Measurements from ENCODE around the gene PDSS2. TPM values are rescaled to one million over a fixed set of nuclear protein-coding genes. Genes with fewer than 3 reads are reported as not detected.

PDSS2 gene, protein sequence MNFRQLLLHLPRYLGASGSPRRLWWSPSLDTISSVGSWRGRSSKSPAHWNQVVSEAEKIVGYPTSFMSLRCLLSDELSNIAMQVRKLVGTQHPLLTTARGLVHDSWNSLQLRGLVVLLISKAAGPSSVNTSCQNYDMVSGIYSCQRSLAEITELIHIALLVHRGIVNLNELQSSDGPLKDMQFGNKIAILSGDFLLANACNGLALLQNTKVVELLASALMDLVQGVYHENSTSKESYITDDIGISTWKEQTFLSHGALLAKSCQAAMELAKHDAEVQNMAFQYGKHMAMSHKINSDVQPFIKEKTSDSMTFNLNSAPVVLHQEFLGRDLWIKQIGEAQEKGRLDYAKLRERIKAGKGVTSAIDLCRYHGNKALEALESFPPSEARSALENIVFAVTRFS
- 7.8 TPM for polyA plus RNA-seq (2013, experiment 1 of 2)
- polyA plus RNA-seq (2013, experiment 2 of 2), result 7.1 TPM

DNA sequence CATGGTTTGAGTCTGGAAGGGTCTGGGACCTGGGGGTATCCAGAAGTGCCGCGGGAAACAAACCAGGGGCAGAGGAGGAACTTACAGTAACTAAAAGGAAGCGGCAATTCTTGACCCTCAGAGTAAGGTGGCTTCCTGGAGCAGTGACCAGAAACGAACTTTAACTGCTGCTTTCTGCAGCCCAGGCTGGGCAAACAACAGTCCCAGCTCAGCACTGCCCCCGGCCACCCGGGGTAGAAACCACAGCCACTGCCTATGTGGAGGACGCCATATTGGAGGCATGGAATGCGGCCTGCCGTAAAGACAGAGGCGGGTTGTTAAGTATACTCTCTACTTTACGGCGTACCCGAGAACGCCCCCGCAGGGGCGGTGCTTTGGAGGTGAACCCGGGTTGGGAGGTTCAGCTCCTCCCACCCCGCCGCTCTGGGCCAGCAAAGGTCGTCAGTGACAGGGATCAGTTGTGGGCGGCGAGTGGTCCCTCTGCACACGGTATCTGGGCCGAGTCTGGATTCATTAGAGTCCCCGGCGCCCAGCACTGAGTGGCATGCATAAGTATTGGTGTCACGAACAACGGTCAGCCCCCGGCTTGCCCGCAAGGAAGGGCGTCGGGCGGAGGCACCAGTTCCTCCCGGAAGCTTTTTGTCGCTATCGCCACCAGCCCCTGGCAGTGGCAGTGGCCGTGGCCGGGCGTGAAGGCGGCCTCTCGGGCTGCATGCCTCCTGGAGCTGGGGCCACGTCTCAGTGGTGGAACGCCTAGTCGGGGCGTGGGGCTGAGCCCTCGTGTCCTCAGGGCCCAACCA is at the start of gene PDSS2:
TSS of gene PDSS2 (minus strand) at position 282 of the 800 bp plus-strand sequence. CDS start at position 3, 279 bp downstream.
- DNase-seq (ENCODE audit: low spot score), result peak; percentile 94
- WGBS, 2 donors (ENCODE audit: extremely low coverage in 2 of 2, insufficient read length in 2 of 2, insufficient replicate concordance in 1 of 2), result no CpG with 5 or more reads among the region's 46 CpGs
- H4K8ac ChIP-seq (ENCODE audit: low read depth, low read length), result no peak within 1 kb of the TSS
- H3K4me2 ChIP-seq (ENCODE audit: insufficient read depth, low read length, poor library complexity, severe bottlenecking), result peak within 1 kb of the TSS; percentile 88
- H2BK120ac ChIP-seq (ENCODE audit: low read depth, low read length), result no peak within 1 kb of the TSS
- peak within 1 kb of the TSS; percentile 61 for H3K18ac ChIP-seq (ENCODE audit: low read length)
- no peak within 1 kb of the TSS for H4K91ac ChIP-seq (ENCODE audit: low read depth, low read length, poor library complexity)
- peaks cover 0 to 1% of the 10 kb centered on the region in 2 donors for H3K4me1 ChIP-seq (ENCODE audit: control insufficient read depth in 2 of 2, insufficient read depth in 1 of 2, low read depth in 1 of 2, low read length in 2 of 2)
- peak within 1 kb of the TSS; percentile 33 for H2BK15ac ChIP-seq (ENCODE audit: low read length)
- H2BK12ac ChIP-seq (ENCODE audit: low read length), result no peak within 1 kb of the TSS
- peak within 1 kb of the TSS; percentile 51 for H3K27ac ChIP-seq (replicated peaks; ENCODE audit: low read length)
- peak within 1 kb of the TSS; percentile 89 for H2AFZ ChIP-seq (ENCODE audit: low read length)
- peak within 1 kb of the TSS; percentile 87 for H3K9ac ChIP-seq (ENCODE audit: low read depth, low read length, poor library complexity)
- H3K23ac ChIP-seq (ENCODE audit: low read depth, low read length, poor library complexity), result peak within 1 kb of the TSS; percentile 40
- H3K4me3 ChIP-seq (ENCODE audit: low read length in 2 of 2), result peak within 1 kb of the TSS; percentile 74 to 96
- no peaks in the 10 kb centered on the region for H3K9me3 ChIP-seq (replicated peaks in 1 of 2; ENCODE audit: control insufficient read depth in 2 of 2, insufficient read depth in 1 of 2, low read depth in 1 of 2, low read length in 2 of 2)
- peaks cover 0 to 6% (median 0%) of the 10 kb centered on the region in 3 experiments for H3K27me3 ChIP-seq (ENCODE audit: control insufficient read depth in 3 of 3, insufficient read depth in 3 of 3, low read depth in 1 of 3, low read length in 3 of 3)
- H2BK5ac ChIP-seq (ENCODE audit: low read length), result no peak within 1 kb of the TSS
- H2AK5ac ChIP-seq (ENCODE audit: low read depth, low read length), result no peak within 1 kb of the TSS
- no peaks in the 10 kb centered on the region for H3K36me3 ChIP-seq (replicated peaks in 1 of 2; ENCODE audit: control insufficient read depth in 2 of 2, insufficient read depth in 2 of 2, low read length in 2 of 2)
- H3K79me1 ChIP-seq (ENCODE audit: low read depth, low read length), result no peaks in the 10 kb centered on the region
- no peak within 1 kb of the TSS for H3K4ac ChIP-seq (ENCODE audit: low read length)
- H3K14ac ChIP-seq (ENCODE audit: low read length), result peak within 1 kb of the TSS; percentile 58

- H2BK5ac ChIP-seq (ENCODE audit: low read length), result no peak overlapping the region
- no peak overlapping the region for H4K91ac ChIP-seq (ENCODE audit: low read depth, low read length, poor library complexity)
- no peak overlapping the region for H2BK120ac ChIP-seq (ENCODE audit: low read depth, low read length)
- no peak overlapping the region for H3K23ac ChIP-seq (ENCODE audit: low read depth, low read length, poor library complexity)
- no peak overlapping the region for H2BK15ac ChIP-seq (ENCODE audit: low read length)
- no CpG with 5 or more reads among the region's 1 CpG for WGBS, 2 donors (ENCODE audit: extremely low coverage in 2 of 2, insufficient read length in 2 of 2, insufficient replicate concordance in 1 of 2)
- H3K27ac ChIP-seq (replicated peaks; ENCODE audit: low read length), result no peak overlapping the region
- no peak overlapping the region for H3K4ac ChIP-seq (ENCODE audit: low read length)
- H3K18ac ChIP-seq (ENCODE audit: low read length), result no peak overlapping the region
- peaks cover 0 to 75% of the 10 kb centered on the region in 2 donors for H3K36me3 ChIP-seq (replicated peaks in 1 of 2; ENCODE audit: control insufficient read depth in 2 of 2, insufficient read depth in 2 of 2, low read length in 2 of 2)
- no peak overlapping the region for H3K4me2 ChIP-seq (ENCODE audit: insufficient read depth, low read length, poor library complexity, severe bottlenecking)
- H2BK12ac ChIP-seq (ENCODE audit: low read length), result no peak overlapping the region
- H3K9ac ChIP-seq (ENCODE audit: low read depth, low read length, poor library complexity), result no peak overlapping the region
- H2AFZ ChIP-seq (ENCODE audit: low read length), result no peak overlapping the region
- H3K79me1 ChIP-seq (ENCODE audit: low read depth, low read length), result no peaks in the 10 kb centered on the region
- H3K27me3 ChIP-seq (ENCODE audit: control insufficient read depth in 3 of 3, insufficient read depth in 3 of 3, low read depth in 1 of 3, low read length in 3 of 3), result no peaks in the 10 kb centered on the region
- H3K14ac ChIP-seq (ENCODE audit: low read length), result no peak overlapping the region
- H2AK5ac ChIP-seq (ENCODE audit: low read depth, low read length), result no peak overlapping the region
- no peak overlapping the region for H3K4me3 ChIP-seq (ENCODE audit: low read length in 2 of 2)
- peaks cover 0 to 4% of the 10 kb centered on the region in 2 donors for H3K9me3 ChIP-seq (replicated peaks in 1 of 2; ENCODE audit: control insufficient read depth in 2 of 2, insufficient read depth in 1 of 2, low read depth in 1 of 2, low read length in 2 of 2)
- H3K4me1 ChIP-seq (ENCODE audit: control insufficient read depth in 2 of 2, insufficient read depth in 1 of 2, low read depth in 1 of 2, low read length in 2 of 2), result peaks cover 3% of the 10 kb centered on the region in 2 donors
- H4K8ac ChIP-seq (ENCODE audit: low read depth, low read length), result no peak overlapping the region
- no peak for DNase-seq (ENCODE audit: low spot score)
Observed at GRCh38 chr6:107506145-107506544, 46.8 kb upstream of the PDSS2 start.

DNA sequence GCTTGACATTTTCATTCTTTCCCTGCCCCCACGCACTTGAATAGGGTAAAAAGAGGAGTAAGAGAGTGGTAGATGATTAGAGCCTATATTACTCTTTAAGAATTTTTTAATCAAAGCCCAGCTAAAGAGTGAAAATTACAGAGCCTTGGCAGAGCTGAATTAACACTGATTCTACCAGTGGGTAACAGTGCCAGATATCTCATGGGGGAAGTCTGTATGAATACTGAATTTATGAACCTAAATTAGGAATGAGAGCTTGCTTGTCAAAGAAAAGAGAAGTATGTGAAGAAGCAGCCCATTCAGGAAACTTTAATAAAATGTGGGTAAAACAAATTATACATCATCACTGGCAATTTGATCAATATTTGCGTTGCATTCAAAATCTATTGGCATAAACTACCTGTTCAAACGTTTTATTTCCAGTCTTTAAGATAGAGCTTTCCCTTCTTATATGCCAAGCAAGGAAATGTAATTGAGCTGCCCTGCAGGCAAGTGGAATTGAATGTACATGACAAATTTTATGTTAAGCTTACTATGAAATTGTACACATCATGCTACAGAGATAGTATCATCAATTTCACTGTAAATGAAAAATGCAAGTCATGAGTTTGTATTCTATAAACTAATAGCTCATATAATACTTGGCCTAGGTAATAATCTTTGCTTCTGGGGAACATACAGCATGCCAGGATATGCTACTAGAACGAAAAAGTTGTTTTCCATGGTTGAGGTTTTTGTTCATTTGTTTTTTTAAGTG is 45.1 kb upstream of the PDSS2 start:
- H3K36me3 ChIP-seq (replicated peaks in 1 of 2; ENCODE audit: control insufficient read depth in 2 of 2, insufficient read depth in 2 of 2, low read length in 2 of 2), result peaks cover 0 to 64% of the 10 kb centered on the region in 2 donors
- peaks cover 0 to 4% of the 10 kb centered on the region in 2 donors for H3K9me3 ChIP-seq (replicated peaks in 1 of 2; ENCODE audit: control insufficient read depth in 2 of 2, insufficient read depth in 1 of 2, low read depth in 1 of 2, low read length in 2 of 2)
- H3K4me1 ChIP-seq (ENCODE audit: control insufficient read depth in 2 of 2, insufficient read depth in 1 of 2, low read depth in 1 of 2, low read length in 2 of 2), result peaks cover 3% of the 10 kb centered on the region in 2 donors
- no peak overlapping the region for H3K14ac ChIP-seq (ENCODE audit: low read length)
- H3K4me3 ChIP-seq (ENCODE audit: low read length in 2 of 2), result no peak overlapping the region
- H2BK15ac ChIP-seq (ENCODE audit: low read length), result no peak overlapping the region
- no peak overlapping the region for H3K4ac ChIP-seq (ENCODE audit: low read length)
- H3K27me3 ChIP-seq (ENCODE audit: control insufficient read depth in 3 of 3, insufficient read depth in 3 of 3, low read depth in 1 of 3, low read length in 3 of 3), result no peaks in the 10 kb centered on the region
- no peak overlapping the region for H2AFZ ChIP-seq (ENCODE audit: low read length)
- WGBS, 2 donors (ENCODE audit: extremely low coverage in 2 of 2, insufficient read length in 2 of 2, insufficient replicate concordance in 1 of 2), result no CpG with 5 or more reads among the region's 4 CpGs
- H3K23ac ChIP-seq (ENCODE audit: low read depth, low read length, poor library complexity), result no peak overlapping the region
- no peak overlapping the region for H3K4me2 ChIP-seq (ENCODE audit: insufficient read depth, low read length, poor library complexity, severe bottlenecking)
- no peak overlapping the region for H2BK12ac ChIP-seq (ENCODE audit: low read length)
- no peak overlapping the region for H2BK5ac ChIP-seq (ENCODE audit: low read length)
- no peak overlapping the region for H3K9ac ChIP-seq (ENCODE audit: low read depth, low read length, poor library complexity)
- H3K79me1 ChIP-seq (ENCODE audit: low read depth, low read length), result no peaks in the 10 kb centered on the region
- no peak overlapping the region for H3K18ac ChIP-seq (ENCODE audit: low read length)
- no peak overlapping the region for H2BK120ac ChIP-seq (ENCODE audit: low read depth, low read length)
- DNase-seq (ENCODE audit: low spot score), result no peak
- no peak overlapping the region for H3K27ac ChIP-seq (replicated peaks; ENCODE audit: low read length)
- H4K8ac ChIP-seq (ENCODE audit: low read depth, low read length), result no peak overlapping the region
- H4K91ac ChIP-seq (ENCODE audit: low read depth, low read length, poor library complexity), result no peak overlapping the region
- H2AK5ac ChIP-seq (ENCODE audit: low read depth, low read length), result no peak overlapping the region

Data from neuronal stem cell (in vitro differentiated cells).